MCF 10A (cell line): ENCODE data around the gene HOXA6. TPM values are rescaled to one million over a fixed set of nuclear protein-coding genes. Genes with fewer than 3 reads are reported as not detected.

Experiments used
- BruUV-seq: library from RNA; stranded (reverse); fragments of 400-500 nt; replicated peaks from 2 replicates; lab custom pipeline; 2021; lab: Mats Ljungman, UMichigan
- CTCF ChIA-PET: fragments of 300-600 bp; sonication (Branson Sonifier 250); formaldehyde crosslinking; extraction: SDS; loops from one replicate; lab custom pipeline; 2021; ENCODE audit warnings: antibody characterized with exemption, inconsistent platforms; lab: Yijun Ruan, JAX
- POLR2A ChIA-PET: fragments of 300-600, 350-650 bp; sonication (Branson Sonifier 250); formaldehyde crosslinking; extraction: SDS; loops from one replicate; lab custom pipeline; 2020; ENCODE audit warnings: antibody characterized with exemption, inconsistent platforms; lab: Yijun Ruan, JAX
- DNase-seq: peaks from one replicate; pipeline ENCODE4 v3.0.0-alpha.2; 2018; ENCODE audit not compliant: unreplicated experiment
- H3K27ac Mint-ChIP-seq: one replicate; pipeline ENCODE4 v1.8.0; 2022; ENCODE audit warnings: mild to moderate bottlenecking, low read depth, mixed read lengths; ENCODE audit not compliant: unreplicated experiment
- H3K27me3 Mint-ChIP-seq: one replicate; pipeline ENCODE4 v1.8.0; 2022; ENCODE audit warnings: mixed read lengths; ENCODE audit not compliant: insufficient read depth, unreplicated experiment
- H3K36me3 Mint-ChIP-seq: one replicate; pipeline ENCODE4 v1.8.0; 2022; ENCODE audit warnings: mild to moderate bottlenecking, moderate library complexity, mixed read lengths; ENCODE audit not compliant: insufficient read depth, unreplicated experiment
- H3K4me1 Mint-ChIP-seq: one replicate; pipeline ENCODE4 v1.8.0; 2022; ENCODE audit warnings: mixed read lengths; ENCODE audit not compliant: insufficient read depth, unreplicated experiment
- H3K4me3 Mint-ChIP-seq: one replicate; pipeline ENCODE4 v1.8.0; 2022; ENCODE audit warnings: mild to moderate bottlenecking, moderate library complexity, mixed read lengths; ENCODE audit not compliant: unreplicated experiment
- H3K9me3 Mint-ChIP-seq: one replicate; pipeline ENCODE4 v1.8.0; 2022; ENCODE audit warnings: mixed read lengths; ENCODE audit not compliant: unreplicated experiment
- intact Hi-C: fragments of 100-400 bp; cut with micrococcal nuclease; formaldehyde crosslinking; loops from 2 replicates; pipeline ENCODE4 v1.14.1; 2022
- total RNA-seq: library from RNA; stranded (reverse); gene quantifications from 2 replicates; pipeline ENCODE4 v1.2.3, GENCODE V29; 2022
- TF ChIP-seq, protein P1 (sequence below): fragments of 200-600 bp; IDR thresholded peaks from one replicate; pipeline ENCODE4 v1.8.0; 2022; ENCODE audit warnings: antibody characterized with exemption, mild to moderate bottlenecking; ENCODE audit not compliant: unreplicated experiment

HOXA6 gene
- total RNA-seq, 1 experiment from 2014 or later, result 0.96 TPM

DNA sequence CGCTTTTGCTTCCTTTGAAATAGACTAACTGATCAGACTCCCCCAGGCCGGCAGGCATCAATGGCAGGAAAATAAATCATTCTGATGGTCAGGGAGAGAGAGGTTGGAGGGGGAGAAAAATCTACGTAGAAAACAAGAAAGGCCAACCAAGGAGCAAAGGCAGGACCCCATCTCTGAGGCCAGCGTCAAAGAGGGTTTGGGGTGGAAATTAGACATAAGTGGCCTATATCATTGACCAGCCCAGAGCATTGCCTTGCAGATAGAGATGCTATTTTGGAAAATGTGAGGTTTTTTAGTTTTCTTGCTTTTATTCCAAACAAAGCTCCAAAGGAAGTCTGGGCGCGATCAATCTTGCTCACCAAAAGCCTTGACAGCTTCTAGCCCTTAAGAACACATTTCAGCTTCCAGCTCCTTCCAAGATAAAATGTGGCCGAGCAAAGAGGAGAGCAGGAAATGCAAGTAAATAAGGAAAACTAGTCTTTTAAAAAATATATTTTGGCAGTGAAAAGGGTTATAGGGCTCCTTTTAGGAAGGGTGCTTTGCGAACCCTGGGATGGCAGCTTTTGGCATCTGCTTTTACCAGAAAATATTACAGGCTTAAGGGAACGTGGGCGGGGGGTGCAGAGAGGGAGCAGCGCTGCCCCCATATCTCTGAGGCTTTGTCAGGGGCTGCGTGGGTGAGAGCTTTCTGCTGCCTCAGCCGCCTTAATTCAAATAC, 43.1 kb downstream of the HOXA6 start:
- ChIA-PET POLR2A (interaction anchor here (0.7 to 7.6 kb wide), 8 partner anchors 7 to 248 kb away, joined by 3 to 238 read pairs (median 31); partner anchors contain the start of genes HOXA1, HOXA5 and SKAP2), CTCF (interaction anchor here (0.7 to 3.1 kb wide), 12 partner anchors 7 to 614 kb away, joined by 3 to 19 read pairs (median 4); partner anchors contain the start of gene HOXA5)
- peak overlapping the region; percentile 99 for H3K27ac Mint-ChIP-seq
- intact Hi-C loops, result no loop called here
- H3K36me3 Mint-ChIP-seq, result peaks cover 62% of the 10 kb centered on the region
- H3K9me3 Mint-ChIP-seq, result no peaks in the 10 kb centered on the region
- no peak for DNase-seq
- no TSS peak for BruUV-seq
- no peaks in the 10 kb centered on the region for H3K27me3 Mint-ChIP-seq
- no peak overlapping the region for H3K4me3 Mint-ChIP-seq
- H3K4me1 Mint-ChIP-seq, result peaks cover 50% of the 10 kb centered on the region
- TF ChIP-seq, protein P1, sequence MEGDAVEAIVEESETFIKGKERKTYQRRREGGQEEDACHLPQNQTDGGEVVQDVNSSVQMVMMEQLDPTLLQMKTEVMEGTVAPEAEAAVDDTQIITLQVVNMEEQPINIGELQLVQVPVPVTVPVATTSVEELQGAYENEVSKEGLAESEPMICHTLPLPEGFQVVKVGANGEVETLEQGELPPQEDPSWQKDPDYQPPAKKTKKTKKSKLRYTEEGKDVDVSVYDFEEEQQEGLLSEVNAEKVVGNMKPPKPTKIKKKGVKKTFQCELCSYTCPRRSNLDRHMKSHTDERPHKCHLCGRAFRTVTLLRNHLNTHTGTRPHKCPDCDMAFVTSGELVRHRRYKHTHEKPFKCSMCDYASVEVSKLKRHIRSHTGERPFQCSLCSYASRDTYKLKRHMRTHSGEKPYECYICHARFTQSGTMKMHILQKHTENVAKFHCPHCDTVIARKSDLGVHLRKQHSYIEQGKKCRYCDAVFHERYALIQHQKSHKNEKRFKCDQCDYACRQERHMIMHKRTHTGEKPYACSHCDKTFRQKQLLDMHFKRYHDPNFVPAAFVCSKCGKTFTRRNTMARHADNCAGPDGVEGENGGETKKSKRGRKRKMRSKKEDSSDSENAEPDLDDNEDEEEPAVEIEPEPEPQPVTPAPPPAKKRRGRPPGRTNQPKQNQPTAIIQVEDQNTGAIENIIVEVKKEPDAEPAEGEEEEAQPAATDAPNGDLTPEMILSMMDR, result no peak

- H3K36me3 Mint-ChIP-seq, result peaks cover 67% of the 10 kb centered on the region
- no TSS peak for BruUV-seq
- H3K27ac Mint-ChIP-seq, result peak overlapping the region; percentile 99
- ChIA-PET CTCF (interaction anchor here (3.1 kb wide), 1 partner anchor 249 kb away, joined by 16 read pairs; no protein-coding TSS in a partner anchor), POLR2A (interaction anchor here (0.6 to 2.0 kb wide), 7 partner anchors 9 to 574 kb away, joined by 3 to 8 read pairs (median 4); no protein-coding TSS in a partner anchor)
- peak overlapping the region; percentile 83 for H3K4me3 Mint-ChIP-seq
- intact Hi-C loops, result no loop called here
- no peaks in the 10 kb centered on the region for H3K27me3 Mint-ChIP-seq
- peaks cover 57% of the 10 kb centered on the region for H3K4me1 Mint-ChIP-seq
- no peaks in the 10 kb centered on the region for H3K9me3 Mint-ChIP-seq
- TF ChIP-seq, protein P1, result no peak
- peak; percentile 53 for DNase-seq
These were observed 43.9 kb downstream of the HOXA6 start for GRCh38 chr7:27103489-27104226.

DNA sequence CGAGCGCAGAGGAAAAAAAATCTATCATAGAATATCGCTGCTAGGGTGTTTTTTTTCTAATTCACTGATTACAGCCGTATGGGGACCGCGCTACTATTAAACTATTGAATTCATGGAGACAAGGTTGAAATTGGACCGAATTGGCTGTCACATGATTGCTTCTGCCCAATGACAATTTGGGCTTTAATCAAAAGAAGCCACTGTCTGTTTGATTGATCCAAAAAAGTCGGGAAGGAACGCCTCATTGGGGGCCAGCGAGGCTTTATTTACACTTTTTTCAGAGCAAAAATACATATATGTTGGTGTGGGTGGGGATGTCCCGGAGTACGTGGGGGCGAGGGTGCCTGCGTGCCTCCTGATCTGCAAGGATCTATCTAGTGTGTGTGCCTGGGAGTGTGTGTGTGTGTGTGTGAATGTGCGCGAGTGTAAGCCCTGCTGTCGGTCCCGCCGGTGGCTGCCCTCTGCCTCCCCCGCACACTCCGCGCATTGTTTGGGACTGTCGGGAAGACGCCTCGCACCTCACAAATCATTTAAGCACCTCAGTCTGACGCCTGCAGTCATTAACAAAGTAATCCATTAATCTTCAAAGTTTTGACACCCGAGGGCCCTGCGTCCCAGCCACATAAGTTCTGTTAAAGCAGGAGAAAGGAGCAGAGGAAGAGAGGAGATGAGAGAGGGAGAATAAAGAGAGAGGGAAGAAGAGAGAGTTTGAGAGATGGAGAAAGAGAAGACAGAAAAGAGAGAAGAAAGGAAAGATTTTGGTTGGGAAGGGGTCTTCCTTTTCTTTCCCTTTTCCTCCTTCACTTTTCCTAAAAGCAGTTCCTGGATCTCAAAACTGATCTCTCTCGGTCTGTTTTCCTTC, 44.8 kb downstream of the HOXA6 start, which contains the start of gene HOXA2:
Gene HOXA2 (minus strand): TSS at position 103 of the 862 bp plus-strand sequence. CDS start 183 bp downstream, outside the sequence.
- intact Hi-C loops, result no loop called here
- Mint-ChIP-seq H3K27ac (peak within 1 kb of the TSS; percentile 99), H3K36me3 (peaks cover 61% of the 10 kb centered on the region), H3K9me3 (no peaks in the 10 kb centered on the region), H3K27me3 (no peaks in the 10 kb centered on the region), H3K4me3 (peak within 1 kb of the TSS; percentile 83), H3K4me1 (peaks cover 64% of the 10 kb centered on the region)
- CTCF ChIA-PET, result no interaction called here
- TF ChIP-seq, protein P1, result no peak
- BruUV-seq, result no TSS peak
- POLR2A ChIA-PET, result interaction anchor here (0.7 to 12.8 kb wide), 7 partner anchors 10 to 575 kb away, joined by 3 to 663 read pairs (median 4); no protein-coding TSS in a partner anchor
- peak; percentile 61 for DNase-seq
